Osteocyte (in vitro differentiated cells): ENCODE measurements around the gene TNS1. TPM values are rescaled to one million over a fixed set of nuclear protein-coding genes. Genes with fewer than 3 reads are reported as not detected.

Experiments used
- DNase-seq: peaks from one replicate; pipeline ENCODE4 v3.0.0; 2021; ENCODE audit warnings: mixed read lengths; ENCODE audit not compliant: unreplicated experiment; ENCODE audit errors: extremely low spot score
- H3K27ac Mint-ChIP-seq: one replicate; pipeline ENCODE4 v1.8.0; 2021; ENCODE audit warnings: mild to moderate bottlenecking, mixed read lengths; ENCODE audit not compliant: unreplicated experiment
- H3K27me3 Mint-ChIP-seq: one replicate; pipeline ENCODE4 v1.8.0; 2021; ENCODE audit warnings: mixed read lengths; ENCODE audit not compliant: unreplicated experiment
- H3K36me3 Mint-ChIP-seq: one replicate; pipeline ENCODE4 v1.8.0; 2021; ENCODE audit warnings: mixed read lengths; ENCODE audit not compliant: unreplicated experiment
- H3K4me1 Mint-ChIP-seq: one replicate; pipeline ENCODE4 v1.8.0; 2021; ENCODE audit warnings: mixed read lengths; ENCODE audit not compliant: unreplicated experiment
- H3K4me3 Mint-ChIP-seq: one replicate; pipeline ENCODE4 v1.8.0; 2021; ENCODE audit warnings: mild to moderate bottlenecking, moderate library complexity, mixed read lengths; ENCODE audit not compliant: unreplicated experiment
- H3K9me3 Mint-ChIP-seq: one replicate; pipeline ENCODE4 v1.8.0; 2021; ENCODE audit warnings: mixed read lengths; ENCODE audit not compliant: unreplicated experiment
- CTCF ChIP-seq: fragments of 200-600 bp; sonication (generic); IDR thresholded peaks from 2 replicates; pipeline ENCODE4 v1.5.0; 2021; ENCODE audit warnings: antibody characterized with exemption, mild to moderate bottlenecking, moderate library complexity
- total RNA-seq: library from RNA; stranded (reverse); gene quantifications from 2 replicates; pipeline ENCODE4 v1.2.1, GENCODE V29; 2021

Gene TNS1
- total RNA-seq, 1 donor from 2014 or later, result 80.8 TPM

GRCh38 chr2:217976301-217976700 is 26.5 kb downstream of the TNS1 start:
- no peak for TF ChIP-seq CTCF
- H3K4me3 Mint-ChIP-seq, result no peak overlapping the region

GRCh38 chr2:217975626-217976025 is 27.2 kb downstream of the TNS1 start:
- Mint-ChIP-seq H3K36me3 (peaks cover 6% of the 10 kb centered on the region), H3K4me1 (peaks cover 39% of the 10 kb centered on the region), H3K9me3 (no peaks in the 10 kb centered on the region), H3K4me3 (no peak overlapping the region), H3K27ac (no peak overlapping the region), H3K27me3 (no peaks in the 10 kb centered on the region)
- no peak for TF ChIP-seq CTCF
- DNase-seq, result no peak

More at GRCh38 chr2:217976301-217976700, 26.5 kb downstream of the TNS1 start:
- no peak for DNase-seq
- H3K9me3 Mint-ChIP-seq, result no peaks in the 10 kb centered on the region
- peaks cover 5% of the 10 kb centered on the region for H3K36me3 Mint-ChIP-seq
- H3K27ac Mint-ChIP-seq, result no peak overlapping the region
- no peaks in the 10 kb centered on the region for H3K27me3 Mint-ChIP-seq
- peaks cover 45% of the 10 kb centered on the region for H3K4me1 Mint-ChIP-seq

- H3K27ac Mint-ChIP-seq, result no peak overlapping the region
- DNase-seq, result no peak
- no peaks in the 10 kb centered on the region for H3K27me3 Mint-ChIP-seq
- H3K9me3 Mint-ChIP-seq, result peaks cover 7% of the 10 kb centered on the region
- TF ChIP-seq CTCF, result no peak
- peaks cover 15% of the 10 kb centered on the region for H3K36me3 Mint-ChIP-seq
- no peak overlapping the region for H3K4me3 Mint-ChIP-seq
- H3K4me1 Mint-ChIP-seq, result peaks cover 28% of the 10 kb centered on the region
These were observed 28.3 kb downstream of the TNS1 start for GRCh38 chr2:217974389-217975005.

- no peak for TF ChIP-seq CTCF
- peaks cover 20% of the 10 kb centered on the region for H3K4me1 Mint-ChIP-seq
- peaks cover 13% of the 10 kb centered on the region for H3K36me3 Mint-ChIP-seq
- peak overlapping the region; percentile 44 for H3K27ac Mint-ChIP-seq
- DNase-seq, result no peak
- H3K4me3 Mint-ChIP-seq, result no peak overlapping the region
- H3K27me3 Mint-ChIP-seq, result no peaks in the 10 kb centered on the region
- peaks cover 7% of the 10 kb centered on the region for H3K9me3 Mint-ChIP-seq
These were observed 29.6 kb downstream of the TNS1 start for GRCh38 chr2:217973008-217973787.

- Mint-ChIP-seq H3K4me3 (no peak overlapping the region), H3K27me3 (no peaks in the 10 kb centered on the region), H3K36me3 (peaks cover 13% of the 10 kb centered on the region), H3K9me3 (peaks cover 7% of the 10 kb centered on the region), H3K4me1 (peaks cover 20% of the 10 kb centered on the region), H3K27ac (peak overlapping the region; percentile 79)
- no peak for TF ChIP-seq CTCF
- no peak for DNase-seq
These were observed 30.3 kb downstream of the TNS1 start for GRCh38 chr2:217972490-217972889.
